H1 (cell line): Measurements from ENCODE around the gene TSGA10IP.

Experiments used
- GTF2F1 ChIP-seq: IDR thresholded peaks from 2 replicates; pipeline ENCODE4 v1.6.1; 2012; ENCODE audit warnings: low read depth, low read length, improper control_type of control experiment, borderline replicate concordance
- PHF8 ChIP-seq: fragments of 200-600 bp; sonication (generic); conservative IDR thresholded peaks from 2 replicates; pipeline ENCODE4 v1.7.1; 2012; ENCODE audit warnings: low read depth, mild to moderate bottlenecking, inconsistent platforms, low read length, moderate library complexity

GRCh38 chr11:65896034-65896999 lies 49.0 kb upstream of the TSGA10IP start:
- TF ChIP-seq PHF8 (no peak), GTF2F1 (no peak)
